Measurements from ENCODE around the gene FBXO36. TPM values are rescaled to one million over a fixed set of nuclear protein-coding genes. Genes with fewer than 3 reads are reported as not detected.

FBXO36 gene
- total and polyA plus RNA-seq, 10 of the 15 experiments (the other 5 are each of a cell fraction or from before 2014, with no cell fraction given), result 0.79 to 2.7 (median 1.3) TPM

DNA sequence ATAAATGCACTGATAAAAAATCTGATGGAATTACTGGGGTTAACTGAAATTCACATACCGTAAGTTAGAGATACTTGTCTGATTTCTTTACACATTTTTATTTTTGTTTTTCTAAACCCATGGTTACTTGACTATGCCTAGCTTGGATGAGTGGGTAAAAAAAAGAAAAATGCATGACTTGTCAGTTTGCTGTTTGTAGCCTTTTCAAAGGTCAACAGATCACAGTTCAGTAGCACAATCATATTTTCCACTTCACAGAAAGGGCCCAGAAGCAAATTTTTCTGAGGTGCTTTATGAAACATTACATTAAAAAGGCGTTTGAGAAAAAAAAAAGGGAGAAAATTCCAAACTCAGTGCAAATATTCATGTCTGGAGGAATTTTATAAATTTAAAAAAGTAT, 130.0 kb downstream of the FBXO36 start (continued):
- no peak for TF ChIP-seq YY1 (IDR thresholded peaks at IDR 0.05; ENCODE audit: low read depth, low read length)
- no peak for TF ChIP-seq RFX5 (IDR thresholded peaks at IDR 0.05; ENCODE audit: low read depth, low read length)
- TF ChIP-seq, protein P1, sequence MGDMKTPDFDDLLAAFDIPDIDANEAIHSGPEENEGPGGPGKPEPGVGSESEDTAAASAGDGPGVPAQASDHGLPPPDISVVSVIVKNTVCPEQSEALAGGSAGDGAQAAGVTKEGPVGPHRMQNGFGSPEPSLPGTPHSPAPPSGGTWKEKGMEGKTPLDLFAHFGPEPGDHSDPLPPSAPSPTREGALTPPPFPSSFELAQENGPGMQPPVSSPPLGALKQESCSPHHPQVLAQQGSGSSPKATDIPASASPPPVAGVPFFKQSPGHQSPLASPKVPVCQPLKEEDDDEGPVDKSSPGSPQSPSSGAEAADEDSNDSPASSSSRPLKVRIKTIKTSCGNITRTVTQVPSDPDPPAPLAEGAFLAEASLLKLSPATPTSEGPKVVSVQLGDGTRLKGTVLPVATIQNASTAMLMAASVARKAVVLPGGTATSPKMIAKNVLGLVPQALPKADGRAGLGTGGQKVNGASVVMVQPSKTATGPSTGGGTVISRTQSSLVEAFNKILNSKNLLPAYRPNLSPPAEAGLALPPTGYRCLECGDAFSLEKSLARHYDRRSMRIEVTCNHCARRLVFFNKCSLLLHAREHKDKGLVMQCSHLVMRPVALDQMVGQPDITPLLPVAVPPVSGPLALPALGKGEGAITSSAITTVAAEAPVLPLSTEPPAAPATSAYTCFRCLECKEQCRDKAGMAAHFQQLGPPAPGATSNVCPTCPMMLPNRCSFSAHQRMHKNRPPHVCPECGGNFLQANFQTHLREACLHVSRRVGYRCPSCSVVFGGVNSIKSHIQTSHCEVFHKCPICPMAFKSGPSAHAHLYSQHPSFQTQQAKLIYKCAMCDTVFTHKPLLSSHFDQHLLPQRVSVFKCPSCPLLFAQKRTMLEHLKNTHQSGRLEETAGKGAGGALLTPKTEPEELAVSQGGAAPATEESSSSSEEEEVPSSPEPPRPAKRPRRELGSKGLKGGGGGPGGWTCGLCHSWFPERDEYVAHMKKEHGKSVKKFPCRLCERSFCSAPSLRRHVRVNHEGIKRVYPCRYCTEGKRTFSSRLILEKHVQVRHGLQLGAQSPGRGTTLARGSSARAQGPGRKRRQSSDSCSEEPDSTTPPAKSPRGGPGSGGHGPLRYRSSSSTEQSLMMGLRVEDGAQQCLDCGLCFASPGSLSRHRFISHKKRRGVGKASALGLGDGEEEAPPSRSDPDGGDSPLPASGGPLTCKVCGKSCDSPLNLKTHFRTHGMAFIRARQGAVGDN (IDR thresholded peaks at IDR 0.05), result no peak
- no peak for TF ChIP-seq ZBED1 (IDR thresholded peaks at IDR 0.05; ENCODE audit: borderline replicate concordance)

DNA sequence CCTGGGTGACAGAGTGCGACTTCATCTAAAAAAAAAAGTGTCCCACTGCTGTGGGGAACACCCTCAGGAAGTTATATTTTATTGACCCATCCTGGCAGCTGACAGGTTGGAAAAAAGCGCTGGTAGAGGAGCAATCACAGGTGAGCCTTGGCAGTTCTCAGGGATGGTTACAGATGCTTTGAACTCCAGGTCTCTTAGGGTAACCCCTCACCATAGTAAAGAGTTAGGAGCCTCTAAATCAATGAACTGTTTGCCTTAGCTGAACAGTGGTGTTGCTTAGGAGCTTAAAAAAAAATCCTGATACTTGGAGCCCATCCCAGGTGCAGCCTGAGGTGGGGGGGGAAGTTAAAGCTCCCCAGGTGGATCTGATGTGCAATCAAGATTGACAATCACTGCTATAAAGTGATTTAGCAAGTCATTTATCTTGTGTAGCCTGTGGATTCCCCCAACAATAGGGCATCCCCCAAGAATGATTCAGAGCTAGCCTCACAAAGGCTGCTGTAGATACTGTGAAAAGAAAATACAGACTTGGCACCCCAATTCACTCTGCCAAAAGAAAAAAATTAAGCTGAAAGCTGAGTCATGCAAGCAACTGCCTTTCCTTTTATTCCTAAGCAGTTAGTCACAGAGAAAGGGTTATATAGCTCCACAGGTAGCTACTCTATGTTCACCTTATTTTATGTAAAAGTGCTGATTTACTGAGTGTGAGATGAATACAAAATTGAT, 131.6 kb downstream of the FBXO36 start:
- CTCF ChIA-PET, result interaction anchor here (2.3 kb wide), 1 partner anchor 14 kb away, joined by 8 read pairs; no protein-coding TSS in a partner anchor
- Histone ChIP-seq H4K20me1 (ENCODE audit: control insufficient read depth, insufficient read depth) (no peaks in the 10 kb centered on the region), H3K36me3 (ENCODE audit: control insufficient read depth in 2 of 2, insufficient read depth in 2 of 2, low read length in 1 of 2) (no peaks in the 10 kb centered on the region), H2AFZ (ENCODE audit: control insufficient read depth, low read depth, low read length) (peak overlapping the region; percentile 20; the same call in 1 of the 2 replicates), H3K9ac (ENCODE audit: control insufficient read depth, insufficient read depth, low read length) (no peak overlapping the region), H3K27me3 (replicated peaks in 1 of 2; ENCODE audit: control insufficient read depth in 2 of 2, insufficient read depth in 2 of 2, low read length in 1 of 2) (no peaks in the 10 kb centered on the region), H3K79me2 (ENCODE audit: control insufficient read depth, insufficient read depth, low read length) (no peaks in the 10 kb centered on the region), H3K4me2 (ENCODE audit: control insufficient read depth, insufficient read depth) (no peak overlapping the region), H3K4me3 (no peak overlapping the region), H3K9me3 (replicated peaks; ENCODE audit: control insufficient read depth, insufficient read depth, low read length) (no peaks in the 10 kb centered on the region), H3K27ac (ENCODE audit: control insufficient read depth, insufficient read depth) (no peak overlapping the region), H3K4me1 (ENCODE audit: control insufficient read depth, insufficient read depth, low read length) (no peaks in the 10 kb centered on the region)
- no TSS peak for BruUV-seq (replicated peaks)
- POLR2A ChIA-PET, result interaction anchor here (0.5 kb wide), 1 partner anchor 594 kb away, joined by 4 read pairs; no protein-coding TSS in a partner anchor
- DNase-seq (ENCODE audit: low read depth, low spot score) (no peak), FAIRE-seq (no peak), ATAC-seq (peak; percentile 17; the same call in 1 of the 3 replicates)
- in situ Hi-C loops (cut with MboI) (no loop called here), intact Hi-C loops (cut with micrococcal nuclease; ENCODE audit: unreplicated experiment) (no loop called here)
- RAD21 ChIA-PET (ENCODE audit: unreplicated experiment), result interaction anchor here (0.7 kb wide), 1 partner anchor 485 kb away, joined by 3 read pairs; no protein-coding TSS in a partner anchor
- SMC1A ChIA-PET (ENCODE audit: uncharacterized antibody, unreplicated experiment), result interaction anchor here (1.5 kb wide), 1 partner anchor 13 kb away, joined by 7 read pairs; no protein-coding TSS in a partner anchor
- 88% methylated on average over 2 of the region's 2 CpGs for WGBS (ENCODE audit: insufficient coverage, insufficient replicate concordance, low lambda C conversion rate, missing lambda C conversion rate)
- TF ChIP-seq, protein P2, sequence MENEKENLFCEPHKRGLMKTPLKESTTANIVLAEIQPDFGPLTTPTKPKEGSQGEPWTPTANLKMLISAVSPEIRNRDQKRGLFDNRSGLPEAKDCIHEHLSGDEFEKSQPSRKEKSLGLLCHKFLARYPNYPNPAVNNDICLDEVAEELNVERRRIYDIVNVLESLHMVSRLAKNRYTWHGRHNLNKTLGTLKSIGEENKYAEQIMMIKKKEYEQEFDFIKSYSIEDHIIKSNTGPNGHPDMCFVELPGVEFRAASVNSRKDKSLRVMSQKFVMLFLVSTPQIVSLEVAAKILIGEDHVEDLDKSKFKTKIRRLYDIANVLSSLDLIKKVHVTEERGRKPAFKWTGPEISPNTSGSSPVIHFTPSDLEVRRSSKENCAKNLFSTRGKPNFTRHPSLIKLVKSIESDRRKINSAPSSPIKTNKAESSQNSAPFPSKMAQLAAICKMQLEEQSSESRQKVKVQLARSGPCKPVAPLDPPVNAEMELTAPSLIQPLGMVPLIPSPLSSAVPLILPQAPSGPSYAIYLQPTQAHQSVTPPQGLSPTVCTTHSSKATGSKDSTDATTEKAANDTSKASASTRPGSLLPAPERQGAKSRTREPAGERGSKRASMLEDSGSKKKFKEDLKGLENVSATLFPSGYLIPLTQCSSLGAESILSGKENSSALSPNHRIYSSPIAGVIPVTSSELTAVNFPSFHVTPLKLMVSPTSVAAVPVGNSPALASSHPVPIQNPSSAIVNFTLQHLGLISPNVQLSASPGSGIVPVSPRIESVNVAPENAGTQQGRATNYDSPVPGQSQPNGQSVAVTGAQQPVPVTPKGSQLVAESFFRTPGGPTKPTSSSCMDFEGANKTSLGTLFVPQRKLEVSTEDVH (IDR thresholded peaks at IDR 0.05; ENCODE audit: low read depth, partially characterized antibody), result no peak
- TF ChIP-seq MYB (IDR thresholded peaks at IDR 0.05; ENCODE audit: borderline replicate concordance, low read depth, low read length) (no peak), SREBF1 (IDR thresholded peaks at IDR 0.05; ENCODE audit: low read length) (no peak), SUZ12 (IDR thresholded peaks at IDR 0.05; ENCODE audit: unreplicated experiment) (no peak)
- TF ChIP-seq, protein P3, sequence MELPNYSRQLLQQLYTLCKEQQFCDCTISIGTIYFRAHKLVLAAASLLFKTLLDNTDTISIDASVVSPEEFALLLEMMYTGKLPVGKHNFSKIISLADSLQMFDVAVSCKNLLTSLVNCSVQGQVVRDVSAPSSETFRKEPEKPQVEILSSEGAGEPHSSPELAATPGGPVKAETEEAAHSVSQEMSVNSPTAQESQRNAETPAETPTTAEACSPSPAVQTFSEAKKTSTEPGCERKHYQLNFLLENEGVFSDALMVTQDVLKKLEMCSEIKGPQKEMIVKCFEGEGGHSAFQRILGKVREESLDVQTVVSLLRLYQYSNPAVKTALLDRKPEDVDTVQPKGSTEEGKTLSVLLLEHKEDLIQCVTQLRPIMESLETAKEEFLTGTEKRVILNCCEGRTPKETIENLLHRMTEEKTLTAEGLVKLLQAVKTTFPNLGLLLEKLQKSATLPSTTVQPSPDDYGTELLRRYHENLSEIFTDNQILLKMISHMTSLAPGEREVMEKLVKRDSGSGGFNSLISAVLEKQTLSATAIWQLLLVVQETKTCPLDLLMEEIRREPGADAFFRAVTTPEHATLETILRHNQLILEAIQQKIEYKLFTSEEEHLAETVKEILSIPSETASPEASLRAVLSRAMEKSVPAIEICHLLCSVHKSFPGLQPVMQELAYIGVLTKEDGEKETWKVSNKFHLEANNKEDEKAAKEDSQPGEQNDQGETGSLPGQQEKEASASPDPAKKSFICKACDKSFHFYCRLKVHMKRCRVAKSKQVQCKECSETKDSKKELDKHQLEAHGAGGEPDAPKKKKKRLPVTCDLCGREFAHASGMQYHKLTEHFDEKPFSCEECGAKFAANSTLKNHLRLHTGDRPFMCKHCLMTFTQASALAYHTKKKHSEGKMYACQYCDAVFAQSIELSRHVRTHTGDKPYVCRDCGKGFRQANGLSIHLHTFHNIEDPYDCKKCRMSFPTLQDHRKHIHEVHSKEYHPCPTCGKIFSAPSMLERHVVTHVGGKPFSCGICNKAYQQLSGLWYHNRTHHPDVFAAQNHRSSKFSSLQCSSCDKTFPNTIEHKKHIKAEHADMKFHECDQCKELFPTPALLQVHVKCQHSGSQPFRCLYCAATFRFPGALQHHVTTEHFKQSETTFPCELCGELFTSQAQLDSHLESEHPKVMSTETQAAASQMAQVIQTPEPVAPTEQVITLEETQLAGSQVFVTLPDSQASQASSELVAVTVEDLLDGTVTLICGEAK (IDR thresholded peaks at IDR 0.05; ENCODE audit: borderline replicate concordance), result no peak

Data from GM12878 (cell line).